ENCODE data around the gene POLR2E. TPM values are rescaled to one million over a fixed set of nuclear protein-coding genes. Genes with fewer than 3 reads are reported as not detected.

POLR2E gene
- total and polyA plus RNA-seq, 9 of the 15 experiments (the other 6 are each of a cell fraction or from before 2014, with no cell fraction given), result 3.4 to 413 (median 244) TPM

GRCh38 chr19:1068009-1069001 is 26.9 kb downstream of the POLR2E start:
- 70% methylated on average over 38 of the region's 45 CpGs for WGBS (ENCODE audit: insufficient coverage, low coverage, missing lambda C conversion rate)
- ChIA-PET CTCF (ENCODE audit: low intra/inter-chr PET ratio) (no interaction called here), POLR2A (interaction anchor here (0.9 to 1.9 kb wide), 4 partner anchors 14 to 201 kb away, joined by 3 to 6 read pairs (median 4); partner anchors contain the start of genes CIRBP and RNU6-2)
- in situ Hi-C loops (cut with MboI), result no loop called here
- H3K27me3 ChIP-seq (ENCODE audit: control insufficient read depth in 2 of 2, insufficient read depth in 2 of 2, low read length in 2 of 2), result no peaks in the 10 kb centered on the region
- H4K20me1 ChIP-seq (replicated peaks; ENCODE audit: control insufficient read depth, insufficient read depth, low read length), result 0 out of 2 replicates have a peak, but pooled peaks cover 3% of the 10 kb centered on the region
- DNase-seq (ENCODE audit: extremely low read depth in 1 of 4, low spot score in 3 of 4), result no peak
- H3K9me1 ChIP-seq (ENCODE audit: control insufficient read depth, insufficient read depth, low read length), result no peaks in the 10 kb centered on the region
- peaks cover 4% of the 10 kb centered on the region; the same call in 1 of the 3 replicates for H3K36me3 ChIP-seq (ENCODE audit: control insufficient read depth, insufficient read depth, low read length)
- H3K4me2 ChIP-seq (ENCODE audit: insufficient read depth, low read length), result no peak overlapping the region
- H3K4me3 ChIP-seq, result peak overlapping the region; percentile 40
- no peaks in the 10 kb centered on the region for H3K79me2 ChIP-seq (ENCODE audit: control insufficient read depth, insufficient read depth, low read length)
- FAIRE-seq, result peak; percentile 54
- peak overlapping the region in 1 of 2 experiments; percentile 90; a peak in 1 of 4 replicates for H3K9ac ChIP-seq (ENCODE audit: insufficient read depth in 1 of 2, low read depth in 2 of 2, low read length in 2 of 2)
- ATAC-seq, result no peak
- no peak overlapping the region for H2AFZ ChIP-seq (ENCODE audit: low read depth, low read length)
- no peaks in the 10 kb centered on the region for H3K9me3 ChIP-seq (replicated peaks; ENCODE audit: control insufficient read depth, insufficient read depth, low read depth, low read length)
- intact Hi-C loops (cut with micrococcal nuclease), result no loop called here
- no TSS peak for BruUV-seq (replicated peaks)
- H3K27ac ChIP-seq (ENCODE audit: extremely low read depth, low read depth, low read length), result no peak overlapping the region
- H3K4me1 ChIP-seq (replicated peaks in 1 of 2; ENCODE audit: control insufficient read depth in 2 of 2, insufficient read depth in 2 of 2, low read length in 2 of 2), result peaks cover 17 to 83% of the 10 kb centered on the region in 2 experiments
- TF ChIP-seq HDGF (IDR thresholded peaks at IDR 0.05), result no peak
- no peak for TF ChIP-seq BRD9 (IDR thresholded peaks at IDR 0.05; ENCODE audit: low read depth, partially characterized antibody)
- peak; percentile 42; the same call in 1 of the 2 replicates for TF ChIP-seq CEBPG (CRISPR knock-in tag; IDR thresholded peaks at IDR 0.05)
- TF ChIP-seq CEBPG (tag; conservative IDR thresholded peaks at IDR 0.05 in 1 of 2, IDR thresholded peaks at IDR 0.05 in 1 of 2), result peak in 1 of 2 experiments; percentile 5; a peak in 1 of 4 replicates
- TF ChIP-seq CEBPB (tag; IDR thresholded peaks at IDR 0.05), result 0 out of 2 replicates have a peak, but pooled peaks have one; percentile 19
- no peak for TF ChIP-seq ZNF436 (CRISPR knock-in tag; IDR thresholded peaks at IDR 0.05)
- no peak for TF ChIP-seq CSDE1 (IDR thresholded peaks at IDR 0.05)
- peak; percentile 62 for TF ChIP-seq ZBTB33 (CRISPR knock-in tag; IDR thresholded peaks at IDR 0.05)
- TF ChIP-seq, protein P1, sequence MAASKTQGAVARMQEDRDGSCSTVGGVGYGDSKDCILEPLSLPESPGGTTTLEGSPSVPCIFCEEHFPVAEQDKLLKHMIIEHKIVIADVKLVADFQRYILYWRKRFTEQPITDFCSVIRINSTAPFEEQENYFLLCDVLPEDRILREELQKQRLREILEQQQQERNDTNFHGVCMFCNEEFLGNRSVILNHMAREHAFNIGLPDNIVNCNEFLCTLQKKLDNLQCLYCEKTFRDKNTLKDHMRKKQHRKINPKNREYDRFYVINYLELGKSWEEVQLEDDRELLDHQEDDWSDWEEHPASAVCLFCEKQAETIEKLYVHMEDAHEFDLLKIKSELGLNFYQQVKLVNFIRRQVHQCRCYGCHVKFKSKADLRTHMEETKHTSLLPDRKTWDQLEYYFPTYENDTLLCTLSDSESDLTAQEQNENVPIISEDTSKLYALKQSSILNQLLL (CRISPR knock-in tag; IDR thresholded peaks at IDR 0.05; ENCODE audit: borderline replicate concordance), result no peak
- TF ChIP-seq, protein P2, sequence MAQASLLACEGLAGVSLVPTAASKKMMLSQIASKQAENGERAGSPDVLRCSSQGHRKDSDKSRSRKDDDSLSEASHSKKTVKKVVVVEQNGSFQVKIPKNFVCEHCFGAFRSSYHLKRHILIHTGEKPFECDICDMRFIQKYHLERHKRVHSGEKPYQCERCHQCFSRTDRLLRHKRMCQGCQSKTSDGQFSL (CRISPR knock-in tag; IDR thresholded peaks at IDR 0.05), result peak; percentile 97
- TF ChIP-seq, protein P2 (tag; IDR thresholded peaks at IDR 0.05), result peak in 1 of 2 experiments; percentile 83; a peak in 2 of 4 replicates
- TF ChIP-seq NFXL1 (CRISPR knock-in tag; IDR thresholded peaks at IDR 0.05), result no peak
- TF ChIP-seq RCOR1 (IDR thresholded peaks at IDR 0.05; ENCODE audit: borderline replicate concordance in 1 of 2, low read depth in 2 of 2, low read length in 2 of 2), result peak; percentile 82 to 97
- no peak for TF ChIP-seq KLF16 (IDR thresholded peaks at IDR 0.05)
- no peak for TF ChIP-seq CHD4 (IDR thresholded peaks at IDR 0.05; ENCODE audit: insufficient read depth, insufficient replicate concordance, low read depth, low read length, poor library complexity, severe bottlenecking)
- no peak for TF ChIP-seq TBL1XR1 (IDR thresholded peaks at IDR 0.05; ENCODE audit: low read length in 2 of 2)

All from K562 (cell line).